Neutrophil (primary cell): ENCODE measurements around the gene DRC7.
"Not testable (repeated sequence)": the region's sequence is repeated elsewhere in the genome, so short reads cannot be mapped to it uniquely, and the experiment has no call there.

Experiments
- H3K27ac ChIP-seq: fragments of 200-600 bp; sonication (generic); 2 replicates; pipeline ENCODE4 v1.5.1; 2016; ENCODE audit warnings: mild to moderate bottlenecking, moderate library complexity
- H3K27me3 ChIP-seq: fragments of 200-600 bp; sonication (generic); 2 replicates; pipeline ENCODE4 v1.6.0; 2016; ENCODE audit warnings: mild to moderate bottlenecking
- H3K36me3 ChIP-seq: fragments of 200-600 bp; sonication (generic); 2 replicates; pipeline ENCODE4 v1.5.1; 2017
- H3K4me1 ChIP-seq, 2 experiments: fragments of 200-600 bp in 1 of 2; sonication (generic) in 1 of 2; 1 replicate in 1 of 2; 2 replicates in 1 of 2; pipeline versions ENCODE4 v1.5.1 to v1.6.1; 2013 to 2016; ENCODE audit warnings: low read depth in 1 of 2, low read length in 1 of 2, mild to moderate bottlenecking in 1 of 2, moderate library complexity in 1 of 2; ENCODE audit not compliant: control insufficient read depth in 1 of 2, insufficient read depth in 1 of 2
- H3K4me3 ChIP-seq, 2 experiments: fragments of 200-600 bp in 1 of 2; sonication (generic) in 1 of 2; 1 replicate in 1 of 2; 2 replicates in 1 of 2; pipeline ENCODE4 v1.5.1; 2013 to 2016; ENCODE audit warnings: low read depth in 1 of 2, low read length in 1 of 2, mild to moderate bottlenecking in 1 of 2, moderate library complexity in 1 of 2
- H3K9me3 ChIP-seq: fragments of 200-600 bp; sonication (generic); 2 replicates; pipeline ENCODE4 v1.5.1; 2016
- CTCF ChIP-seq: fragments of 200-600 bp; sonication (generic); IDR thresholded peaks from 2 replicates; pipeline ENCODE4 v1.5.1; 2016; ENCODE audit warnings: antibody characterized with exemption

Gene DRC7

GRCh38 chr16:57711346-57711745, 16.7 kb downstream of the DRC7 start:
- TF ChIP-seq CTCF, result no peak
- no peak overlapping the region for H3K4me3 ChIP-seq
- no peak overlapping the region for H3K27ac ChIP-seq
- no peaks in the 10 kb centered on the region for H3K4me1 ChIP-seq
- no peaks in the 10 kb centered on the region for H3K9me3 ChIP-seq
- no peaks in the 10 kb centered on the region for H3K27me3 ChIP-seq
- H3K36me3 ChIP-seq, result no peaks in the 10 kb centered on the region

GRCh38 chr16:57711993-57712392, 17.4 kb downstream of the DRC7 start:
- TF ChIP-seq CTCF, result no peak
- no peaks in the 10 kb centered on the region for H3K36me3 ChIP-seq
- H3K4me3 ChIP-seq, result no peak overlapping the region
- no peaks in the 10 kb centered on the region for H3K9me3 ChIP-seq
- H3K27ac ChIP-seq, result no peak overlapping the region
- no peaks in the 10 kb centered on the region for H3K27me3 ChIP-seq
- H3K4me1 ChIP-seq, result no peaks in the 10 kb centered on the region

GRCh38 chr16:57712569-57712968, 18.0 kb downstream of the DRC7 start:
- not testable (repeated sequence) for H3K27me3 ChIP-seq, H3K4me3 ChIP-seq, H3K4me1 ChIP-seq, H3K36me3 ChIP-seq, H3K27ac ChIP-seq, H3K9me3 ChIP-seq

- H3K9me3 ChIP-seq, result no peaks in the 10 kb centered on the region
- no peaks in the 10 kb centered on the region for H3K4me1 ChIP-seq
- no peak overlapping the region for H3K4me3 ChIP-seq
- H3K27me3 ChIP-seq, result no peaks in the 10 kb centered on the region
- no peak overlapping the region for H3K27ac ChIP-seq
- TF ChIP-seq CTCF, result no peak
- no peaks in the 10 kb centered on the region for H3K36me3 ChIP-seq
Measured at GRCh38 chr16:57713596-57713995, 19.0 kb downstream of the DRC7 start.

- Histone ChIP-seq H3K36me3 (no peaks in the 10 kb centered on the region), H3K9me3 (no peaks in the 10 kb centered on the region), H3K4me1 (no peaks in the 10 kb centered on the region), H3K4me3 (no peak overlapping the region), H3K27me3 (no peaks in the 10 kb centered on the region), H3K27ac (no peak overlapping the region)
- no peak for TF ChIP-seq CTCF
Measured at GRCh38 chr16:57714047-57714446, 19.4 kb downstream of the DRC7 start.

- H3K9me3 ChIP-seq, result no peaks in the 10 kb centered on the region
- no peaks in the 10 kb centered on the region for H3K36me3 ChIP-seq
- peak; percentile 82 for TF ChIP-seq CTCF
- no peak overlapping the region for H3K4me3 ChIP-seq
- peak overlapping the region; percentile 15 for H3K27ac ChIP-seq
- no peaks in the 10 kb centered on the region for H3K27me3 ChIP-seq
- no peaks in the 10 kb centered on the region for H3K4me1 ChIP-seq
Measured at GRCh38 chr16:57720142-57720575, 25.6 kb downstream of the DRC7 start.
